Fibroblast of lung (primary cell): ENCODE results near the gene NLRP14. TPM values are rescaled to one million over a fixed set of nuclear protein-coding genes. Genes with fewer than 3 reads are reported as not detected.

Source experiments
- DNase-seq, 2 donors: peaks; one replicate each; pipeline versions ENCODE4 v3.0.0 to v3.0.0-alpha.2; 2010; ENCODE audit warnings: low read depth in 2 of 2
- H2AFZ ChIP-seq: 2 replicates; pipeline ENCODE4 v1.5.1; 2012; ENCODE audit warnings: low read length, control low read depth, inconsistent platforms
- H3K27ac ChIP-seq: 2 replicates; pipeline ENCODE4 v1.5.1; 2011; ENCODE audit warnings: low read length, control low read depth; ENCODE audit not compliant: insufficient read depth
- H3K27me3 ChIP-seq: 2 replicates; pipeline ENCODE4 v1.5.1; 2011; ENCODE audit warnings: mild to moderate bottlenecking, low read length; ENCODE audit not compliant: control insufficient read depth, insufficient read depth
- H3K36me3 ChIP-seq: 2 replicates; pipeline ENCODE4 v1.5.1; 2011; ENCODE audit warnings: low read length; ENCODE audit not compliant: control insufficient read depth, insufficient read depth
- H3K4me1 ChIP-seq: 2 replicates; pipeline ENCODE4 v1.5.1; 2011; ENCODE audit warnings: low read length; ENCODE audit not compliant: control insufficient read depth, insufficient read depth; ENCODE audit errors: extremely low read depth
- H3K4me2 ChIP-seq: 2 replicates; pipeline ENCODE4 v1.5.1; 2011; ENCODE audit warnings: low read length, control low read depth; ENCODE audit not compliant: insufficient read depth; ENCODE audit errors: extremely low read depth
- H3K4me3 ChIP-seq, 4 experiments: fragments of 200-600 bp in 1 of 4; sonication (generic) in 1 of 4; replicated peaks in 1 of 4; 2 replicates each; pipeline ENCODE4 v1.5.1; 2011 to 2016; ENCODE audit warnings: low read length in 4 of 4, low read depth in 3 of 4, mild to moderate bottlenecking in 3 of 4, control low read depth in 2 of 4, inconsistent platforms in 1 of 4, mixed read lengths in 1 of 4; ENCODE audit not compliant: insufficient read depth in 1 of 4; ENCODE audit errors: control extremely low read depth in 1 of 4
- H3K79me2 ChIP-seq: 2 replicates; pipeline ENCODE4 v1.5.1; 2012; ENCODE audit warnings: mild to moderate bottlenecking, low read length, inconsistent platforms; ENCODE audit not compliant: control insufficient read depth, insufficient read depth
- H3K9ac ChIP-seq: 2 replicates; pipeline ENCODE4 v1.5.1; 2011; ENCODE audit warnings: mild to moderate bottlenecking, low read length, control low read depth; ENCODE audit not compliant: insufficient read depth
- H3K9me3 ChIP-seq: 2 replicates; pipeline ENCODE4 v1.5.1; 2012; ENCODE audit warnings: low read depth, low read length; ENCODE audit not compliant: control insufficient read depth, insufficient read depth
- H4K20me1 ChIP-seq: 2 replicates; pipeline ENCODE4 v1.5.1; 2011; ENCODE audit warnings: low read length; ENCODE audit not compliant: control insufficient read depth, insufficient read depth; ENCODE audit errors: extremely low read depth
- CTCF ChIP-seq, 2 donors: IDR thresholded peaks in 1 of 2; conservative IDR thresholded peaks in 1 of 2; 1 replicate in 1 of 2; 2 replicates in 1 of 2; pipeline ENCODE4 v1.5.1; 2011 to 2012; ENCODE audit warnings: low read length in 2 of 2, control low read depth in 1 of 2, inconsistent platforms in 1 of 2, low read depth in 1 of 2, mild to moderate bottlenecking in 1 of 2
- EZH2 ChIP-seq: IDR thresholded peaks from 2 replicates; pipeline ENCODE4 v1.5.1; 2012; ENCODE audit warnings: low read length, control low read depth, mild to moderate bottlenecking; ENCODE audit errors: missing control alignments
- polyA plus RNA-seq, 2 donors: library from polyadenylated mRNA; depleted of rRNA in 1 of 2; stranded (reverse) in 1 of 2; unstranded in 1 of 2; fragments of >200 nt; gene quantifications; 2 replicates each; pipeline ENCODE4 v1.2.1, GENCODE V29; 2011 to 2012; ENCODE audit warnings: missing spikeins in 1 of 2
- total RNA-seq: library from RNA; depleted of rRNA; stranded (reverse); fragments of >200 nt; gene quantifications from 2 replicates; pipeline ENCODE4 v1.2.1, GENCODE V29; 2014

Gene NLRP14
- total and polyA plus RNA-seq, 2 donors (not counting 1 experiment from before 2014, with no cell fraction given), result 0.05 to 0.17 TPM

GRCh38 chr11:7088921-7089320 is 68.6 kb downstream of the NLRP14 start, which contains the start of gene RBMXL2:
Gene RBMXL2 (plus strand): TSS chr11:7088998. CDS start chr11:7089121, 123 bp downstream.
- H3K27me3 ChIP-seq, result no peaks in the 10 kb centered on the region
- no peak within 1 kb of the TSS for H3K9ac ChIP-seq
- DNase-seq, result no peak
- no peaks in the 10 kb centered on the region for H3K9me3 ChIP-seq
- H3K36me3 ChIP-seq, result no peaks in the 10 kb centered on the region
- TF ChIP-seq EZH2 (no peak), CTCF (conservative IDR thresholded peaks at IDR 0.05 in 1 of 2, IDR thresholded peaks at IDR 0.05 in 1 of 2; ENCODE audit: low read depth in 1 of 2, low read length in 2 of 2) (no peak)
- H3K4me2 ChIP-seq, result no peak within 1 kb of the TSS
- H3K79me2 ChIP-seq, result no peaks in the 10 kb centered on the region
- no peak within 1 kb of the TSS for H3K27ac ChIP-seq
- H2AFZ ChIP-seq, result no peak within 1 kb of the TSS
- H4K20me1 ChIP-seq, result no peaks in the 10 kb centered on the region
- no peak within 1 kb of the TSS for H3K4me3 ChIP-seq
- no peaks in the 10 kb centered on the region for H3K4me1 ChIP-seq

- Histone ChIP-seq H4K20me1 (no peaks in the 10 kb centered on the region), H3K4me1 (no peaks in the 10 kb centered on the region), H3K27ac (no peak overlapping the region), H3K9ac (no peak overlapping the region), H3K27me3 (no peaks in the 10 kb centered on the region), H3K36me3 (no peaks in the 10 kb centered on the region), H3K79me2 (no peaks in the 10 kb centered on the region), H2AFZ (no peak overlapping the region), H3K4me2 (no peak overlapping the region), H3K4me3 (no peak overlapping the region), H3K9me3 (no peaks in the 10 kb centered on the region)
- no peak for TF ChIP-seq CTCF (conservative IDR thresholded peaks at IDR 0.05 in 1 of 2, IDR thresholded peaks at IDR 0.05 in 1 of 2; ENCODE audit: low read depth in 1 of 2, low read length in 2 of 2)
- no peak for TF ChIP-seq EZH2
- DNase-seq, result no peak
These were observed 69.3 kb downstream of the NLRP14 start for GRCh38 chr11:7089328-7090251.

GRCh38 chr11:7098235-7098832 is 78.1 kb downstream of the NLRP14 start:
- H3K79me2 ChIP-seq, result no peaks in the 10 kb centered on the region

More at GRCh38 chr11:7098235-7098832, 78.1 kb downstream of the NLRP14 start:
- peak; percentile 14 to 64 for DNase-seq
- Histone ChIP-seq H3K36me3 (no peaks in the 10 kb centered on the region), H3K27me3 (peaks cover 2% of the 10 kb centered on the region), H4K20me1 (no peaks in the 10 kb centered on the region), H2AFZ (no peak overlapping the region), H3K4me3 (no peak overlapping the region), H3K4me2 (no peak overlapping the region), H3K27ac (no peak overlapping the region), H3K9ac (no peak overlapping the region), H3K9me3 (no peaks in the 10 kb centered on the region), H3K4me1 (no peaks in the 10 kb centered on the region)
- TF ChIP-seq EZH2 (no peak), CTCF (conservative IDR thresholded peaks at IDR 0.05 in 1 of 2, IDR thresholded peaks at IDR 0.05 in 1 of 2; ENCODE audit: low read depth in 1 of 2, low read length in 2 of 2) (peak; percentile 64 to 70)
